Neural crest cell (in vitro differentiated cells): ENCODE data around the gene CACYBP. TPM values are rescaled to one million over a fixed set of nuclear protein-coding genes. Genes with fewer than 3 reads are reported as not detected.
"Not testable (repeated sequence)": the region's sequence is repeated elsewhere in the genome, so short reads cannot be mapped to it uniquely, and the experiment has no call there.

Experiments
- DNase-seq: peaks from one replicate; pipeline ENCODE4 v3.0.0; 2021; ENCODE audit warnings: low read depth, mixed read lengths, low spot score
- H3K27ac Mint-ChIP-seq: one replicate; pipeline ENCODE4 v1.8.0; 2021; ENCODE audit warnings: mild to moderate bottlenecking, mixed read lengths; ENCODE audit not compliant: unreplicated experiment
- H3K27me3 Mint-ChIP-seq: 2 replicates; pipeline ENCODE4 v1.8.0; 2021; ENCODE audit warnings: low read depth, mild to moderate bottlenecking, mixed read lengths
- H3K36me3 Mint-ChIP-seq: 2 replicates; pipeline ENCODE4 v1.8.0; 2021; ENCODE audit warnings: low read depth, mild to moderate bottlenecking, mixed read lengths
- H3K4me1 Mint-ChIP-seq: 2 replicates; pipeline ENCODE4 v1.8.0; 2021; ENCODE audit warnings: mixed read lengths
- H3K4me3 Mint-ChIP-seq: one replicate; pipeline ENCODE4 v1.8.0; 2021; ENCODE audit warnings: mild to moderate bottlenecking, mixed read lengths
- H3K9me3 Mint-ChIP-seq: 2 replicates; pipeline ENCODE4 v1.8.0; 2021; ENCODE audit warnings: mixed read lengths
- CTCF ChIP-seq: fragments of 200-600 bp; sonication (generic); conservative IDR thresholded peaks from 2 replicates; pipeline ENCODE4 v1.5.0; 2021; ENCODE audit warnings: antibody characterized with exemption, mild to moderate bottlenecking
- total RNA-seq: library from RNA; stranded (reverse); gene quantifications from 2 replicates; pipeline ENCODE4 v1.2.1, GENCODE V29; 2021

The CACYBP gene
- total RNA-seq, 1 donor from 2014 or later = 173 TPM

- TF ChIP-seq CTCF = no peak
- Mint-ChIP-seq H3K27me3 (no peaks in the 10 kb centered on the region), H3K4me1 (peaks cover 21% of the 10 kb centered on the region), H3K4me3 (no peak overlapping the region), H3K36me3 (peaks cover 2% of the 10 kb centered on the region), H3K9me3 (peaks cover 3% of the 10 kb centered on the region), H3K27ac (no peak overlapping the region)
- DNase-seq = no peak
Measured at GRCh38 chr1:175040324-175040879, 40.7 kb downstream of the CACYBP start.

GRCh38 chr1:175042650-175043049, 42.9 kb downstream of the CACYBP start:
- DNase-seq = no peak
- Mint-ChIP-seq H3K4me1 (peaks cover 25% of the 10 kb centered on the region), H3K9me3 (peaks cover 10% of the 10 kb centered on the region), H3K27me3 (no peaks in the 10 kb centered on the region), H3K27ac (peak overlapping the region; percentile 4), H3K36me3 (peaks cover 12% of the 10 kb centered on the region), H3K4me3 (no peak overlapping the region)
- no peak for TF ChIP-seq CTCF

GRCh38 chr1:175043824-175044223, 44.1 kb downstream of the CACYBP start:
- Mint-ChIP-seq H3K4me3 (no peak overlapping the region), H3K27me3 (no peaks in the 10 kb centered on the region), H3K4me1 (peaks cover 25% of the 10 kb centered on the region), H3K9me3 (peaks cover 10% of the 10 kb centered on the region), H3K27ac (no peak overlapping the region), H3K36me3 (peaks cover 12% of the 10 kb centered on the region)
- DNase-seq = peak; percentile 8
- TF ChIP-seq CTCF = no peak

- H3K27ac Mint-ChIP-seq, H3K27me3 Mint-ChIP-seq, DNase-seq, H3K4me3 Mint-ChIP-seq: not testable (repeated sequence)
- peaks cover 10% of the 10 kb centered on the region for H3K9me3 Mint-ChIP-seq
- peaks cover 12% of the 10 kb centered on the region for H3K36me3 Mint-ChIP-seq
- peaks cover 25% of the 10 kb centered on the region for H3K4me1 Mint-ChIP-seq
Measured at GRCh38 chr1:175044591-175044990, 44.8 kb downstream of the CACYBP start.

GRCh38 chr1:175045097-175045496, 45.4 kb downstream of the CACYBP start:
- H3K36me3 Mint-ChIP-seq = peaks cover 12% of the 10 kb centered on the region
- H3K4me3 Mint-ChIP-seq = no peak overlapping the region
- DNase-seq = no peak
- no peak for TF ChIP-seq CTCF
- H3K9me3 Mint-ChIP-seq = peaks cover 10% of the 10 kb centered on the region
- H3K27me3 Mint-ChIP-seq = no peaks in the 10 kb centered on the region
- H3K4me1 Mint-ChIP-seq = peaks cover 25% of the 10 kb centered on the region
- no peak overlapping the region for H3K27ac Mint-ChIP-seq

- Mint-ChIP-seq H3K4me1 (peaks cover 25% of the 10 kb centered on the region), H3K27me3 (no peaks in the 10 kb centered on the region), H3K4me3 (no peak overlapping the region), H3K36me3 (peaks cover 12% of the 10 kb centered on the region), H3K9me3 (peaks cover 10% of the 10 kb centered on the region), H3K27ac (no peak overlapping the region)
- no peak for DNase-seq
- TF ChIP-seq CTCF = no peak
Measured at GRCh38 chr1:175045519-175045918, 45.8 kb downstream of the CACYBP start.
